SU-DHL-6 (cell line): ENCODE measurements around the gene FDXR.

Experiments
- H2AFZ ChIP-seq: fragments of 200-600 bp; sonication (generic); 2 replicates; pipeline ENCODE4 v1.6.1; 2014; ENCODE audit warnings: low read depth, mild to moderate bottlenecking, moderate library complexity, mixed read lengths, antibody characterized with exemption, low read length; ENCODE audit not compliant: severe bottlenecking
- H3F3A ChIP-seq: fragments of 200-600 bp; shearing (Covaris generic); 2 replicates; pipeline ENCODE4 v1.6.0; 2016; ENCODE audit warnings: antibody characterized with exemption, mild to moderate bottlenecking; ENCODE audit not compliant: insufficient read depth
- H3K27ac ChIP-seq: fragments of 200-600 bp; sonication (generic); 2 replicates; pipeline ENCODE4 v1.5.1; 2016; ENCODE audit warnings: low read depth, mild to moderate bottlenecking, low read length, moderate library complexity, mixed read lengths
- H3K27me3 ChIP-seq: fragments of 200-600 bp; sonication (generic), shearing (Covaris generic); 2 replicates; pipeline ENCODE4 v1.6.0; 2014; ENCODE audit warnings: mild to moderate bottlenecking, low read length
- H3K36me3 ChIP-seq: fragments of 200-600 bp; sonication (generic); 2 replicates; pipeline ENCODE4 v1.6.1; 2014; ENCODE audit warnings: mild to moderate bottlenecking, low read length, mixed read lengths
- H3K4me2 ChIP-seq: fragments of 300-600, 200-600 bp; shearing (Covaris generic), sonication (generic); 2 replicates; pipeline ENCODE4 v1.6.0; 2014; ENCODE audit warnings: low read length, low read depth, mild to moderate bottlenecking; ENCODE audit not compliant: poor library complexity, severe bottlenecking
- H3K4me3 ChIP-seq: fragments of 200-600 bp; sonication (generic); 2 replicates; pipeline ENCODE4 v1.5.1; 2014; ENCODE audit warnings: antibody characterized with exemption, low read length, mild to moderate bottlenecking, mixed read lengths; ENCODE audit not compliant: insufficient read depth, poor library complexity, severe bottlenecking
- H3K79me2 ChIP-seq: fragments of 200-600 bp; sonication (generic); 2 replicates; pipeline ENCODE4 v1.6.1; 2014; ENCODE audit warnings: mild to moderate bottlenecking, low read length, moderate library complexity; ENCODE audit not compliant: insufficient read depth
- H3K9ac ChIP-seq: fragments of 200-600 bp; sonication (generic); 2 replicates; pipeline ENCODE4 v1.7.0; 2014; ENCODE audit warnings: mild to moderate bottlenecking, low read length
- H3K9me2 ChIP-seq: fragments of 200-600 bp; sonication (generic); replicated peaks from 2 replicates; pipeline ENCODE4 v1.6.1; 2014; ENCODE audit warnings: low read length; ENCODE audit not compliant: insufficient read depth
- H3K9me3 ChIP-seq: fragments of 200-600 bp; sonication (generic); 2 replicates; pipeline ENCODE4 v1.6.1; 2014; ENCODE audit warnings: low read length, mixed read lengths; ENCODE audit not compliant: insufficient read depth
- H4K20me1 ChIP-seq: fragments of 200-600 bp; sonication (generic); 2 replicates; pipeline ENCODE4 v1.6.1; 2014; ENCODE audit warnings: low read depth, mild to moderate bottlenecking, antibody characterized with exemption, low read length, moderate library complexity, mixed read lengths
- EZH2phosphoT487 ChIP-seq: fragments of 200-600 bp; sonication (generic), shearing (Covaris generic); conservative IDR thresholded peaks from 2 replicates; pipeline ENCODE4 v1.6.1; 2018; ENCODE audit warnings: mild to moderate bottlenecking, antibody characterized with exemption, low read length, moderate library complexity, mixed read lengths
- TF ChIP-seq, protein P1 (sequence below): fragments of 200-600 bp; sonication (generic); IDR thresholded peaks from one replicate; pipeline ENCODE4 v1.5.1; 2017; ENCODE audit warnings: antibody characterized with exemption, mild to moderate bottlenecking, low read length, moderate library complexity; ENCODE audit not compliant: insufficient read depth, poor library complexity, severe bottlenecking

Gene FDXR

DNA sequence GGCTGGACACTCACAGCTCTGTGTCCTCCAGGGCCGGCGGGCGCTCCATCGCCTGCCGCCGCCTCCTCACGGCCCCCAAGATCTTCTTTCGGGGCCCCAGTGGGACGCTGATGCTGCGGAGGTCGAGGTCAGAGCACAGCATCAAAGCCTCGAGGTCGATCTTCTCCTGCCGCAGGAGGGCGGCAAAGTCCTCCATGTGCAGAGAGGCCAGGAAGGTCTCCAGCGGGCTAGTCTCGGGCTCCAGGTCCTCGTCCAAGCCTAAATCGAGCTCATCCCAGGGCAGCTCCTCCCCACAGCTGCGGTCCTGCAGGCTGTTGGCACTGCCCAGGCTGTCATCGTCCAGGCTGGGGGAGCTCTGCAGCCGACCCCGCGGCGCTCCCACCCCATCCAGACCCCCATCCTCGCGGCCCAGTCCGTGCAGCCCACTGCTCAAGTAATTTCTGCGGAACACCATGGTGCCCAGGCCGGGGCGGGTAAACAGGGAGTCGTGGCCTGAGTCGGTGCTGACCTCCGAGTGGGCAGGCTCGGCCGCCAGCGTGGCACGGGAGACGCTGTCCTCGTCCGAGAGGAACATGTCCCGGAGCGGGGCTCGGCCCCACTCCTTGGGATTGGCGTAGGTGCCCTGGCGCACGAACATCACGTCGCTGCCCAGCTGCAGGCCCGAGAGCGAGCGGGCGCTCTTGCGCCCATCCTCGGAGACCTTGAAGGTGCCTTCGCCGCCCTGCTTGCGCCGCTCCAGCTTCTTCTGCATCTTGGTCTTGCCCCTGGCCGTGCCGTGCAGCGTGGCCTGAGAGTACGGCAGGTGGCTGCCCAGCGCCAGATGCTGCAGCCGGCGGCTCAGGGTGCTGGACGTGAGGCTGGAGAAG is 46.9 kb upstream of the FDXR start:
- no peak overlapping the region for H3K4me3 ChIP-seq

GRCh38 chr17:74918906-74919305 is 46.1 kb upstream of the FDXR start:
- H3K27me3 ChIP-seq: no peaks in the 10 kb centered on the region
- TF ChIP-seq, protein P1, sequence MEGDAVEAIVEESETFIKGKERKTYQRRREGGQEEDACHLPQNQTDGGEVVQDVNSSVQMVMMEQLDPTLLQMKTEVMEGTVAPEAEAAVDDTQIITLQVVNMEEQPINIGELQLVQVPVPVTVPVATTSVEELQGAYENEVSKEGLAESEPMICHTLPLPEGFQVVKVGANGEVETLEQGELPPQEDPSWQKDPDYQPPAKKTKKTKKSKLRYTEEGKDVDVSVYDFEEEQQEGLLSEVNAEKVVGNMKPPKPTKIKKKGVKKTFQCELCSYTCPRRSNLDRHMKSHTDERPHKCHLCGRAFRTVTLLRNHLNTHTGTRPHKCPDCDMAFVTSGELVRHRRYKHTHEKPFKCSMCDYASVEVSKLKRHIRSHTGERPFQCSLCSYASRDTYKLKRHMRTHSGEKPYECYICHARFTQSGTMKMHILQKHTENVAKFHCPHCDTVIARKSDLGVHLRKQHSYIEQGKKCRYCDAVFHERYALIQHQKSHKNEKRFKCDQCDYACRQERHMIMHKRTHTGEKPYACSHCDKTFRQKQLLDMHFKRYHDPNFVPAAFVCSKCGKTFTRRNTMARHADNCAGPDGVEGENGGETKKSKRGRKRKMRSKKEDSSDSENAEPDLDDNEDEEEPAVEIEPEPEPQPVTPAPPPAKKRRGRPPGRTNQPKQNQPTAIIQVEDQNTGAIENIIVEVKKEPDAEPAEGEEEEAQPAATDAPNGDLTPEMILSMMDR: no peak
- TF ChIP-seq EZH2phosphoT487: no peak
- no peaks in the 10 kb centered on the region for H3K79me2 ChIP-seq
- H4K20me1 ChIP-seq: no peaks in the 10 kb centered on the region
- no peak overlapping the region for H3K4me3 ChIP-seq
- no peak overlapping the region for H3K4me2 ChIP-seq
- H3F3A ChIP-seq: no peaks in the 10 kb centered on the region
- H3K9ac ChIP-seq: no peak overlapping the region
- H3K36me3 ChIP-seq: no peaks in the 10 kb centered on the region
- H3K9me3 ChIP-seq: no peaks in the 10 kb centered on the region
- H3K27ac ChIP-seq: no peak overlapping the region
- H3K9me2 ChIP-seq: no peaks in the 10 kb centered on the region
- no peak overlapping the region for H2AFZ ChIP-seq

More for the DNA sequence above, 46.9 kb upstream of the FDXR start:
- no peaks in the 10 kb centered on the region for H3K9me2 ChIP-seq
- H3K27me3 ChIP-seq: no peaks in the 10 kb centered on the region
- no peaks in the 10 kb centered on the region for H3K79me2 ChIP-seq
- H3K9me3 ChIP-seq: no peaks in the 10 kb centered on the region
- H4K20me1 ChIP-seq: no peaks in the 10 kb centered on the region
- TF ChIP-seq, protein P1: no peak
- TF ChIP-seq EZH2phosphoT487: no peak
- no peak overlapping the region for H3K27ac ChIP-seq
- no peak overlapping the region for H2AFZ ChIP-seq
- no peak overlapping the region for H3K9ac ChIP-seq
- H3F3A ChIP-seq: no peaks in the 10 kb centered on the region
- H3K4me2 ChIP-seq: no peak overlapping the region
- H3K36me3 ChIP-seq: no peaks in the 10 kb centered on the region

DNA sequence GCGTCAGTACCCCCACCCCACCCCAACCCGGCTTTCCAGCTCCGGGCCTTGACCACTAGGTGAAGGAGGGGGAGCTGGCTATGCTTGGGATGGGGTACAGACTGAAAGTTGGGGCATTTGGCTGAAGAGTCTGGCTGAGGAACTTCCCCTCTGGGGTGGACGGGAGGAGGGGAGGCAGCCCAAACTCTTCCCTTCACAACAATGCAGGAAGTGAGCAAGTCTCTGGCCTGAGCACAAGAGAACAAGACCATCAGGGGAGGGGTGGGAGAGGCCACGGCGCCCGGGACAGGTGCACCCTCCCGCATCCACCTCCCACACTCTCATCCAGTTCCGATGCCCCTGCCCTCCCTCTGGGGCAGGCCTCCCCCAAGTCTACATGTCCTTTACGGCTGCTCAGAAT is 44.6 kb upstream of the FDXR start:
- H2AFZ ChIP-seq: no peak overlapping the region
- H3K9ac ChIP-seq: no peak overlapping the region
- H4K20me1 ChIP-seq: no peaks in the 10 kb centered on the region
- no peaks in the 10 kb centered on the region for H3K79me2 ChIP-seq
- no peak overlapping the region for H3K27ac ChIP-seq
- H3F3A ChIP-seq: no peaks in the 10 kb centered on the region
- H3K36me3 ChIP-seq: no peaks in the 10 kb centered on the region
- H3K4me2 ChIP-seq: no peak overlapping the region
- no peak overlapping the region for H3K4me3 ChIP-seq
- H3K27me3 ChIP-seq: no peaks in the 10 kb centered on the region
- H3K9me2 ChIP-seq: no peaks in the 10 kb centered on the region
- H3K9me3 ChIP-seq: no peaks in the 10 kb centered on the region
- no peak for TF ChIP-seq EZH2phosphoT487
- TF ChIP-seq, protein P1: no peak
